SK-N-SH (cell line): ENCODE data around the gene INPP5A. TPM values are rescaled to one million over a fixed set of nuclear protein-coding genes. Genes with fewer than 3 reads are reported as not detected.
A peak's percentile ranks its signal among the peaks of the same experiment; 100 is the strongest.

Source experiments
- CTCF ChIA-PET: fragments of 300-600, 350-600 bp; formaldehyde crosslinking; extraction: SDS; loops from one replicate; lab custom pipeline; 2021; lab: Yijun Ruan, JAX
- POLR2A ChIA-PET: fragments of 350-600 bp; sonication (Branson Sonifier 250); formaldehyde crosslinking; extraction: SDS; loops from one replicate; lab custom pipeline; 2020; ENCODE audit warnings: antibody characterized with exemption, inconsistent platforms; lab: Yijun Ruan, JAX
- DNase-seq: peaks from one replicate; pipeline ENCODE4 v3.0.0; 2012
- H2AFZ ChIP-seq: fragments of 200-600 bp; sonication (generic); 2 replicates; pipeline ENCODE4 v1.8.1; 2016; ENCODE audit warnings: antibody characterized with exemption, mild to moderate bottlenecking, low read depth
- H3F3A ChIP-seq: fragments of 200-600 bp; sonication (generic); replicated peaks from 2 replicates; pipeline ENCODE3; 2016; ENCODE audit warnings: antibody characterized with exemption, mild to moderate bottlenecking; ENCODE audit not compliant: insufficient read depth
- H3K27ac ChIP-seq, 2 experiments: fragments of 200-500 bp in 1 of 2; fragments of 200-600 bp in 1 of 2; sonication (Bioruptor generic) in 1 of 2; sonication (generic), shearing (Covaris generic) in 1 of 2; 2 replicates each; pipeline versions ENCODE4 v1.5.1 to v1.6.1; 2014 to 2016; ENCODE audit warnings: low read depth in 2 of 2, inconsistent platforms in 1 of 2, low read length in 1 of 2, mild to moderate bottlenecking in 1 of 2, mixed read lengths in 1 of 2
- H3K27me3 ChIP-seq: fragments of 200-600 bp; sonication (generic), shearing (Covaris generic); 2 replicates; pipeline ENCODE4 v1.6.1; 2016; ENCODE audit warnings: mixed run types; ENCODE audit not compliant: insufficient read depth
- H3K36me3 ChIP-seq, 2 experiments: fragments of 200-500 bp in 1 of 2; fragments of 200-600 bp in 1 of 2; sonication (Bioruptor generic) in 1 of 2; sonication (generic) in 1 of 2; replicated peaks in 1 of 2; 2 replicates each; pipeline versions ENCODE3 to v1.5.1; 2014 to 2016; ENCODE audit warnings: low read length in 1 of 2, mild to moderate bottlenecking in 1 of 2; ENCODE audit not compliant: insufficient read depth in 2 of 2, control insufficient read depth in 1 of 2
- H3K4me1 ChIP-seq, 2 experiments: fragments of 200-500 bp in 1 of 2; fragments of 200-600 bp in 1 of 2; sonication (Bioruptor generic) in 1 of 2; sonication (generic), shearing (Covaris generic) in 1 of 2; 2 replicates each; pipeline versions ENCODE4 v1.5.1 to v1.6.1; 2014 to 2016; ENCODE audit warnings: low read depth in 1 of 2, low read length in 1 of 2, mixed run types in 1 of 2; ENCODE audit not compliant: insufficient read depth in 2 of 2, control insufficient read depth in 1 of 2
- H3K4me2 ChIP-seq: fragments of 200-600 bp; sonication (generic), shearing (Covaris generic); 2 replicates; pipeline ENCODE4 v1.6.1; 2017; ENCODE audit warnings: mixed run types
- H3K4me3 ChIP-seq, 2 experiments: fragments of 200-500 bp in 1 of 2; fragments of 200-600 bp in 1 of 2; sonication (Bioruptor generic) in 1 of 2; sonication (generic), shearing (Covaris generic) in 1 of 2; 2 replicates each; pipeline versions ENCODE4 v1.5.1 to v1.8.1; 2014 to 2016; ENCODE audit warnings: low read depth in 2 of 2, inconsistent platforms in 1 of 2, low read length in 1 of 2, mild to moderate bottlenecking in 1 of 2, mixed read lengths in 1 of 2, moderate library complexity in 1 of 2
- H3K79me2 ChIP-seq: fragments of 200-600 bp; sonication (generic); 2 replicates; pipeline ENCODE4 v1.8.1; 2017; ENCODE audit warnings: mild to moderate bottlenecking; ENCODE audit not compliant: insufficient read depth
- H3K9ac ChIP-seq: fragments of 200-600 bp; sonication (generic); 2 replicates; pipeline ENCODE4 v1.6.1; 2017; ENCODE audit warnings: mixed run types
- H3K9me2 ChIP-seq: fragments of 200-600 bp; sonication (generic); 2 replicates; pipeline ENCODE4 v1.6.1; 2017; ENCODE audit warnings: mixed run types
- H3K9me3 ChIP-seq: fragments of 200-600 bp; sonication (generic); 2 replicates; pipeline ENCODE4 v1.6.1; 2017; ENCODE audit warnings: mixed run types, mild to moderate bottlenecking, moderate library complexity
- H4K20me1 ChIP-seq: fragments of 200-600 bp; sonication (generic); 2 replicates; pipeline ENCODE4 v1.6.1; 2017; ENCODE audit warnings: mild to moderate bottlenecking, mixed run types; ENCODE audit not compliant: insufficient read depth
- ELF1 ChIP-seq: IDR thresholded peaks from 2 replicates; pipeline ENCODE4 v1.4.0; 2012
- EP300 ChIP-seq, 2 experiments: IDR thresholded peaks; 2 replicates each; pipeline versions ENCODE4 v1.4.0 to v1.6.1; 2012; ENCODE audit warnings: borderline replicate concordance in 1 of 2, low read depth in 1 of 2, low read length in 1 of 2
- FOSL2 ChIP-seq: IDR thresholded peaks from 2 replicates; pipeline ENCODE4 v1.4.0; 2012; ENCODE audit warnings: low read depth, mild to moderate bottlenecking, moderate library complexity, borderline replicate concordance
- FOXM1 ChIP-seq: IDR thresholded peaks from 2 replicates; pipeline ENCODE4 v1.4.0; 2012; ENCODE audit warnings: low read depth, mild to moderate bottlenecking
- GABPA ChIP-seq: IDR thresholded peaks from 2 replicates; pipeline ENCODE4 v1.4.0; 2012; ENCODE audit warnings: low read depth, mild to moderate bottlenecking
- GATA2 ChIP-seq: sonication (generic); formaldehyde crosslinking; IDR thresholded peaks from 2 replicates; pipeline ENCODE4 v1.5.0; 2020; ENCODE audit warnings: mild to moderate bottlenecking, missing genetic modification reagents
- MXI1 ChIP-seq: IDR thresholded peaks from 2 replicates; pipeline ENCODE4 v1.6.1; 2012; ENCODE audit warnings: mild to moderate bottlenecking, low read depth, low read length, improper control_type of control experiment
- NFIC ChIP-seq: IDR thresholded peaks from 2 replicates; pipeline ENCODE4 v1.4.0; 2012; ENCODE audit warnings: borderline replicate concordance
- RAD21 ChIP-seq: IDR thresholded peaks from 2 replicates; pipeline ENCODE4 v1.6.1; 2012; ENCODE audit warnings: mild to moderate bottlenecking, low read length
- RXRA ChIP-seq: IDR thresholded peaks from 2 replicates; pipeline ENCODE4 v1.4.0; 2012; ENCODE audit warnings: low read depth, mild to moderate bottlenecking, borderline replicate concordance
- SIN3A ChIP-seq: IDR thresholded peaks from 2 replicates; pipeline ENCODE4 v1.6.1; 2012; ENCODE audit warnings: low read depth, mild to moderate bottlenecking, low read length, moderate library complexity, borderline replicate concordance
- SMC3 ChIP-seq: IDR thresholded peaks from 2 replicates; pipeline ENCODE4 v1.6.1; 2012; ENCODE audit warnings: low read depth, low read length, improper control_type of control experiment
- TAF1 ChIP-seq: IDR thresholded peaks from 2 replicates; pipeline ENCODE4 v1.6.1; 2012; ENCODE audit warnings: low read depth, mild to moderate bottlenecking, low read length, moderate library complexity, borderline replicate concordance
- TCF12 ChIP-seq: IDR thresholded peaks from 2 replicates; pipeline ENCODE4 v1.4.0; 2012
- USF2 ChIP-seq: fragments of 150-350 bp; IDR thresholded peaks from 2 replicates; pipeline ENCODE4 v1.6.1; 2017; ENCODE audit warnings: antibody characterized with exemption, low read length, low read depth, borderline replicate concordance
- YY1 ChIP-seq: IDR thresholded peaks from 2 replicates; pipeline ENCODE4 v1.4.0; 2012; ENCODE audit warnings: low read depth, mild to moderate bottlenecking
- WGBS: methylation state at CpG from one replicate; pipeline ENCODE4 v1.1.6; 2017; ENCODE audit warnings: low lambda C conversion rate; 5-methylcytosine and 5-hydroxymethylcytosine counted together
- polyA plus RNA-seq, 3 experiments: library from polyadenylated mRNA; depleted of rRNA; stranded (reverse); fragments of >200 nt; gene quantifications; 2 replicates each; pipeline ENCODE4 v1.2.3, GENCODE V29; 2012
- TF ChIP-seq, protein P1 (sequence below): fragments of 150-350 bp; IDR thresholded peaks from 2 replicates; pipeline ENCODE4 v1.6.1; 2016; ENCODE audit warnings: mild to moderate bottlenecking, low read depth, low read length
- TF ChIP-seq, protein P2 (sequence below): IDR thresholded peaks from 2 replicates; pipeline ENCODE4 v1.6.1; 2012; ENCODE audit warnings: mild to moderate bottlenecking, low read depth, low read length, moderate library complexity
- TF ChIP-seq, protein P3 (sequence below): IDR thresholded peaks from 2 replicates; pipeline ENCODE4 v1.4.0; 2012; ENCODE audit warnings: low read depth, borderline replicate concordance

INPP5A gene
- polyA plus RNA-seq, 1 of the 3 experiments (the other 2 are of a cell fraction), result 12.0 TPM

DNA sequence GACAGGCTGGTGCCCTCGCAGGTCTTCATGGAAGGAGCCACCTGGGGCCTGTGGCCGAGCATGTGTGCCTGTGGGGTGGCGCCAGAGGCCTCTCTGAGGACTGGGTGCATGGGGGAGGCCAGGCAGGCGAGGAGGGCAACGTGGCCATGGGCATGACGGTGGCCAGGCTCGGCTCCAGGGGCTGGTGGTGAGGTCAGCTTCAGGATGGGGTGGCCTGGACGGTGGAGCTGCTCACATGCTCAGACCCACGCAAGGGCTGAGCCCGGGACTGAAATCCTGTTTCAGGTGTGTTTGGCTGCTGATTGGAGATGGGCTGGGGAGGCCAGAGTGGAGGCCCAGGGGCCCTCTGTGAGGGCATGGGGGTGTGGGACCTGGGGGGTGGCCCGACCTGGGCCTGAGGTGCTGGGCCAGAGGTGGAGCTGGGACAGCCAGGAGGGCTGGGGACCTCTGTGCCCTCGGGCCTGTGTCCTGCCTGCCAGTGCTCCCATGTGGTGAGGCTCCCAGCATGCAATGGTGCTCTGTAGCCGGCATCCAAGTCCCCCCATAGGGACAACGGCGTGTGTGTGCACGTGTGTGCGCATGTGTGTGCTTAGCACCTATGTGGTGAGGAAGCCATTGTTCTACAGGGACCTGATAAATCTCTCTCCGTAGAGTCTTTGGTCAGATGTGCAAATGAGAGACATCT lies 71.1 kb downstream of the INPP5A start:
- Histone ChIP-seq H3K4me2 (no peak overlapping the region), H3K27me3 (no peaks in the 10 kb centered on the region), H3K4me3 (no peak overlapping the region), H4K20me1 (peaks cover 9% of the 10 kb centered on the region; the same call in 1 of the 2 replicates), H3K4me1 (peaks cover 0 to 34% of the 10 kb centered on the region in 2 experiments; a peak in 1 of 4 replicates), H2AFZ (no peak overlapping the region), H3K36me3 (no peaks in the 10 kb centered on the region), H3K9me2 (no peaks in the 10 kb centered on the region), H3K9ac (no peak overlapping the region), H3K79me2 (no peaks in the 10 kb centered on the region), H3K27ac (no peak overlapping the region), H3F3A (no peaks in the 10 kb centered on the region), H3K9me3 (no peaks in the 10 kb centered on the region)
- no peak for TF ChIP-seq MXI1
- peak; percentile 28 for DNase-seq
- CTCF ChIA-PET, result interaction anchor here (0.7 to 1.5 kb wide), 2 partner anchors 10 to 150 kb away, joined by 3 to 4 read pairs; no protein-coding TSS in a partner anchor
- WGBS, result 83% methylated on average over 7 of the region's 18 CpGs
- POLR2A ChIA-PET, result no interaction called here

DNA sequence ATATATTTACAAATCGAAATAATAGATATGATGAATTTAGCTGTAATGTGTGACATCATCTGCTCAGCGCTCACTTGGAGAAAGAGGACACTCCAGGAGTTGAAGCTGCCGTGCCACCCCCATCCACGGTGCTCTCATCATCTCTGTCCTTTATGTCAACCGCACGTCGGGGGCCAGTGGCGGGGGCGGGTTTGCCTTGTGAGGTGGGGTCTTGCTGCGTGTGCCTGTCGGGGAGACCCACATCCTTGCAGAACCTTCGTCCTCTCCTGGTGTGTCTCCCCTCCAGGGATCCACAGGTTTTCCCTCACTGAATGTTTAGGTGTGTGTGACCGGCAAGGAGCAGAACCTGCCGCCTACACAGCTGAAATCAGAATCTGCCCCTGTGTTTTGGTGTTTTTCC lies 71.6 kb downstream of the INPP5A start:
- WGBS, result 94% methylated on average over 14 of the region's 14 CpGs
- POLR2A ChIA-PET, result no interaction called here
- TF ChIP-seq SIN3A, result no peak
- TF ChIP-seq TCF12, result no peak
- TF ChIP-seq, protein P1, sequence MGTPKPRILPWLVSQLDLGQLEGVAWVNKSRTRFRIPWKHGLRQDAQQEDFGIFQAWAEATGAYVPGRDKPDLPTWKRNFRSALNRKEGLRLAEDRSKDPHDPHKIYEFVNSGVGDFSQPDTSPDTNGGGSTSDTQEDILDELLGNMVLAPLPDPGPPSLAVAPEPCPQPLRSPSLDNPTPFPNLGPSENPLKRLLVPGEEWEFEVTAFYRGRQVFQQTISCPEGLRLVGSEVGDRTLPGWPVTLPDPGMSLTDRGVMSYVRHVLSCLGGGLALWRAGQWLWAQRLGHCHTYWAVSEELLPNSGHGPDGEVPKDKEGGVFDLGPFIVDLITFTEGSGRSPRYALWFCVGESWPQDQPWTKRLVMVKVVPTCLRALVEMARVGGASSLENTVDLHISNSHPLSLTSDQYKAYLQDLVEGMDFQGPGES, result no peak
- TF ChIP-seq EP300 (IDR thresholded peaks at IDR 0.05; ENCODE audit: borderline replicate concordance in 1 of 2, low read depth in 1 of 2, low read length in 1 of 2), result no peak
- TF ChIP-seq USF2, result no peak
- no peak for TF ChIP-seq GATA2 (CRISPR knock-in tag)
- TF ChIP-seq RAD21, result no peak
- TF ChIP-seq FOSL2, result no peak
- TF ChIP-seq GABPA, result no peak
- no peak for TF ChIP-seq NFIC
- TF ChIP-seq YY1, result no peak
- TF ChIP-seq, protein P2, sequence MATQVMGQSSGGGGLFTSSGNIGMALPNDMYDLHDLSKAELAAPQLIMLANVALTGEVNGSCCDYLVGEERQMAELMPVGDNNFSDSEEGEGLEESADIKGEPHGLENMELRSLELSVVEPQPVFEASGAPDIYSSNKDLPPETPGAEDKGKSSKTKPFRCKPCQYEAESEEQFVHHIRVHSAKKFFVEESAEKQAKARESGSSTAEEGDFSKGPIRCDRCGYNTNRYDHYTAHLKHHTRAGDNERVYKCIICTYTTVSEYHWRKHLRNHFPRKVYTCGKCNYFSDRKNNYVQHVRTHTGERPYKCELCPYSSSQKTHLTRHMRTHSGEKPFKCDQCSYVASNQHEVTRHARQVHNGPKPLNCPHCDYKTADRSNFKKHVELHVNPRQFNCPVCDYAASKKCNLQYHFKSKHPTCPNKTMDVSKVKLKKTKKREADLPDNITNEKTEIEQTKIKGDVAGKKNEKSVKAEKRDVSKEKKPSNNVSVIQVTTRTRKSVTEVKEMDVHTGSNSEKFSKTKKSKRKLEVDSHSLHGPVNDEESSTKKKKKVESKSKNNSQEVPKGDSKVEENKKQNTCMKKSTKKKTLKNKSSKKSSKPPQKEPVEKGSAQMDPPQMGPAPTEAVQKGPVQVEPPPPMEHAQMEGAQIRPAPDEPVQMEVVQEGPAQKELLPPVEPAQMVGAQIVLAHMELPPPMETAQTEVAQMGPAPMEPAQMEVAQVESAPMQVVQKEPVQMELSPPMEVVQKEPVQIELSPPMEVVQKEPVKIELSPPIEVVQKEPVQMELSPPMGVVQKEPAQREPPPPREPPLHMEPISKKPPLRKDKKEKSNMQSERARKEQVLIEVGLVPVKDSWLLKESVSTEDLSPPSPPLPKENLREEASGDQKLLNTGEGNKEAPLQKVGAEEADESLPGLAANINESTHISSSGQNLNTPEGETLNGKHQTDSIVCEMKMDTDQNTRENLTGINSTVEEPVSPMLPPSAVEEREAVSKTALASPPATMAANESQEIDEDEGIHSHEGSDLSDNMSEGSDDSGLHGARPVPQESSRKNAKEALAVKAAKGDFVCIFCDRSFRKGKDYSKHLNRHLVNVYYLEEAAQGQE, result no peak
- TF ChIP-seq FOXM1, result no peak
- TF ChIP-seq RXRA, result no peak
- no peak for TF ChIP-seq TAF1
- TF ChIP-seq, protein P3, sequence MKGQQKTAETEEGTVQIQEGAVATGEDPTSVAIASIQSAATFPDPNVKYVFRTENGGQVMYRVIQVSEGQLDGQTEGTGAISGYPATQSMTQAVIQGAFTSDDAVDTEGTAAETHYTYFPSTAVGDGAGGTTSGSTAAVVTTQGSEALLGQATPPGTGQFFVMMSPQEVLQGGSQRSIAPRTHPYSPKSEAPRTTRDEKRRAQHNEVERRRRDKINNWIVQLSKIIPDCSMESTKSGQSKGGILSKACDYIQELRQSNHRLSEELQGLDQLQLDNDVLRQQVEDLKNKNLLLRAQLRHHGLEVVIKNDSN, result no peak
- no peak for TF ChIP-seq MXI1
- no peak for TF ChIP-seq SMC3
- no peak for TF ChIP-seq ELF1

More for the DNA sequence above, 71.6 kb downstream of the INPP5A start:
- Histone ChIP-seq H3K9ac (no peak overlapping the region), H3K79me2 (no peaks in the 10 kb centered on the region), H3K27me3 (no peaks in the 10 kb centered on the region), H3K9me3 (no peaks in the 10 kb centered on the region), H3F3A (no peaks in the 10 kb centered on the region), H3K4me2 (no peak overlapping the region), H3K4me3 (no peak overlapping the region), H3K27ac (no peak overlapping the region), H3K9me2 (no peaks in the 10 kb centered on the region), H3K4me1 (peaks cover 0 to 34% of the 10 kb centered on the region in 2 experiments; a peak in 1 of 4 replicates), H2AFZ (no peak overlapping the region), H4K20me1 (peaks cover 9% of the 10 kb centered on the region; the same call in 1 of the 2 replicates), H3K36me3 (no peaks in the 10 kb centered on the region)
- CTCF ChIA-PET, result interaction anchor here (0.7 to 1.5 kb wide), 2 partner anchors 9 to 150 kb away, joined by 3 to 4 read pairs; no protein-coding TSS in a partner anchor
- DNase-seq, result no peak
